IMR-90 (cell line): ENCODE data around the gene RAET1E. TPM values are rescaled to one million over a fixed set of nuclear protein-coding genes. Genes with fewer than 3 reads are reported as not detected.

Experiments
- ATAC-seq: fragments of 200-7000 bp; cut with Tn5 transposase; 2 replicates; pipeline ENCODE4 v1.9.1; 2020; ENCODE audit warnings: low read depth, mild to moderate bottlenecking, moderate library complexity
- BruUV-seq: library from RNA; stranded (reverse); fragments of 400-500 nt; replicated peaks from 2 replicates; lab custom pipeline; 2021; lab: Mats Ljungman, UMichigan
- CTCF ChIA-PET: fragments of 300-600 bp; formaldehyde crosslinking; extraction: SDS; loops from one replicate; lab custom pipeline; 2021; ENCODE audit warnings: antibody characterized with exemption; lab: Yijun Ruan, JAX
- POLR2A ChIA-PET: fragments of 300-600 bp; sonication (Branson Sonifier 250); formaldehyde crosslinking; loops from one replicate; lab custom pipeline; 2022; ENCODE audit warnings: antibody characterized with exemption; ENCODE audit not compliant: unreplicated experiment; lab: Charles Lee
- DNase-seq: peaks from one replicate; pipeline ENCODE4 v3.0.0; 2013
- H2AFZ ChIP-seq: replicated peaks from 2 replicates; pipeline ENCODE3; 2013; ENCODE audit warnings: low read length, mild to moderate bottlenecking; ENCODE audit not compliant: poor library complexity
- H2AK5ac ChIP-seq: 2 replicates; pipeline ENCODE4 v1.6.1; 2013; ENCODE audit warnings: low read depth, low read length, inconsistent platforms
- H2AK9ac ChIP-seq: replicated peaks from 2 replicates; pipeline ENCODE3; 2013; ENCODE audit warnings: mild to moderate bottlenecking, low read depth, low read length, moderate library complexity; ENCODE audit not compliant: poor library complexity
- H2BK120ac ChIP-seq: 2 replicates; pipeline ENCODE4 v1.6.1; 2013; ENCODE audit warnings: low read depth, low read length, inconsistent platforms
- H2BK15ac ChIP-seq: 3 replicates; pipeline ENCODE4 v1.6.1; 2013; ENCODE audit warnings: low read depth, low read length, inconsistent platforms
- H2BK20ac ChIP-seq: 2 replicates; pipeline ENCODE4 v1.6.1; 2013; ENCODE audit warnings: low read depth, mild to moderate bottlenecking, inconsistent platforms, low read length, moderate library complexity
- H2BK5ac ChIP-seq: 2 replicates; pipeline ENCODE4 v1.6.1; 2013; ENCODE audit warnings: mild to moderate bottlenecking, low read depth, low read length, inconsistent platforms; ENCODE audit not compliant: poor library complexity, severe bottlenecking
- H3K14ac ChIP-seq: replicated peaks from 2 replicates; pipeline ENCODE4 v1.6.1; 2013; ENCODE audit warnings: low read depth, low read length, inconsistent platforms
- H3K18ac ChIP-seq: 2 replicates; pipeline ENCODE4 v1.6.1; 2013; ENCODE audit warnings: low read depth, low read length, control low read depth
- H3K23ac ChIP-seq: 2 replicates; pipeline ENCODE4 v1.6.1; 2013; ENCODE audit warnings: low read depth, low read length, inconsistent platforms
- H3K27ac ChIP-seq: 2 replicates; pipeline ENCODE4 v1.5.1; 2013; ENCODE audit warnings: mild to moderate bottlenecking, control low read depth, low read length; ENCODE audit not compliant: insufficient read depth
- H3K27me3 ChIP-seq: 2 replicates; pipeline ENCODE4 v1.6.1; 2013; ENCODE audit warnings: low read length; ENCODE audit not compliant: control insufficient read depth, insufficient read depth
- H3K36me3 ChIP-seq: 2 replicates; pipeline ENCODE4 v1.6.1; 2013; ENCODE audit warnings: low read length, mixed read lengths; ENCODE audit not compliant: control insufficient read depth, insufficient read depth
- H3K4ac ChIP-seq: 2 replicates; pipeline ENCODE4 v1.6.1; 2013; ENCODE audit warnings: low read depth, low read length, inconsistent platforms
- H3K4me1 ChIP-seq: 2 replicates; pipeline ENCODE4 v1.6.1; 2013; ENCODE audit warnings: low read length, mixed read lengths; ENCODE audit not compliant: control insufficient read depth, insufficient read depth
- H3K4me2 ChIP-seq: 2 replicates; pipeline ENCODE4 v1.6.1; 2013; ENCODE audit warnings: low read depth, mild to moderate bottlenecking, control low read depth, low read length, moderate library complexity
- H3K4me3 ChIP-seq: 2 replicates; pipeline ENCODE4 v1.5.1; 2013; ENCODE audit warnings: low read depth, mild to moderate bottlenecking, control low read depth, low read length, moderate library complexity; ENCODE audit not compliant: insufficient read depth
- H3K56ac ChIP-seq: 2 replicates; pipeline ENCODE4 v1.6.1; 2013; ENCODE audit warnings: low read length, inconsistent platforms; ENCODE audit not compliant: insufficient read depth; ENCODE audit errors: extremely low read depth
- H3K79me1 ChIP-seq, 2 experiments: 2 replicates each; pipeline ENCODE4 v1.6.1; 2013; ENCODE audit warnings: low read length in 2 of 2, inconsistent platforms in 1 of 2, low read depth in 1 of 2
- H3K9ac ChIP-seq: 2 replicates; pipeline ENCODE4 v1.6.1; 2013; ENCODE audit warnings: low read depth, low read length, control low read depth
- H3K9me1 ChIP-seq: 2 replicates; pipeline ENCODE4 v1.6.1; 2013; ENCODE audit warnings: low read length, inconsistent platforms; ENCODE audit not compliant: insufficient read depth
- H3K9me3 ChIP-seq: 2 replicates; pipeline ENCODE4 v1.6.1; 2013; ENCODE audit warnings: low read length; ENCODE audit not compliant: control insufficient read depth, insufficient read depth
- H4K20me1 ChIP-seq: 2 replicates; pipeline ENCODE4 v1.6.1; 2013; ENCODE audit warnings: low read length, inconsistent platforms; ENCODE audit not compliant: insufficient read depth
- H4K5ac ChIP-seq: 2 replicates; pipeline ENCODE4 v1.6.1; 2013; ENCODE audit warnings: mild to moderate bottlenecking, low read depth, low read length, control low read depth
- H4K8ac ChIP-seq, 2 experiments: 2 replicates each; pipeline ENCODE4 v1.6.1; 2013; ENCODE audit warnings: low read depth in 2 of 2, low read length in 2 of 2, control low read depth in 1 of 2, inconsistent platforms in 1 of 2
- H4K91ac ChIP-seq: 2 replicates; pipeline ENCODE4 v1.6.1; 2013; ENCODE audit warnings: low read depth, low read length, inconsistent platforms; ENCODE audit not compliant: insufficient read depth
- BHLHE40 ChIP-seq: fragments of 150-350 bp; IDR thresholded peaks from 2 replicates; pipeline ENCODE4 v1.6.1; 2016; ENCODE audit warnings: mild to moderate bottlenecking, low read depth, low read length
- CHD1 ChIP-seq: IDR thresholded peaks from 2 replicates; pipeline ENCODE4 v1.6.1; 2012; ENCODE audit warnings: low read depth, low read length, improper control_type of control experiment
- MAFK ChIP-seq: IDR thresholded peaks from 2 replicates; pipeline ENCODE4 v1.6.1; 2012; ENCODE audit warnings: low read depth, low read length, improper control_type of control experiment
- MAZ ChIP-seq: IDR thresholded peaks from 2 replicates; pipeline ENCODE4 v1.6.1; 2012; ENCODE audit warnings: low read depth, mild to moderate bottlenecking, low read length, improper control_type of control experiment, moderate library complexity, borderline replicate concordance
- NFE2L2 ChIP-seq: fragments of 150-350 bp; IDR thresholded peaks from 2 replicates; pipeline ENCODE4 v1.6.1; 2016; ENCODE audit warnings: low read depth, mild to moderate bottlenecking, low read length
- RAD21 ChIP-seq: IDR thresholded peaks from 2 replicates; pipeline ENCODE4 v1.6.1; 2012; ENCODE audit warnings: low read length, improper control_type of control experiment
- RFX5 ChIP-seq: IDR thresholded peaks from 2 replicates; pipeline ENCODE4 v1.8.0; 2012; ENCODE audit warnings: low read depth, mild to moderate bottlenecking, low read length, moderate library complexity
- SMC3 ChIP-seq: fragments of 150-350 bp; IDR thresholded peaks from 2 replicates; pipeline ENCODE4 v1.6.1; 2016; ENCODE audit warnings: low read depth, mild to moderate bottlenecking, antibody characterized with exemption, low read length, moderate library complexity
- WGBS, 2 experiments: methylation state at CpG; one replicate each; pipeline versions ENCODE4 v1.1.5 to v1.1.7; 2013; ENCODE audit warnings: missing lambda C conversion rate in 2 of 2; ENCODE audit not compliant: insufficient read length in 1 of 2; ENCODE audit errors: extremely low coverage in 2 of 2; 5-methylcytosine and 5-hydroxymethylcytosine counted together
- dilution Hi-C: fragments of 300-500 bp; cut with HindIII; formaldehyde crosslinking; loops from one replicate; pipeline ENCODE4 v1.14.3; 2018; ENCODE audit warnings: low sequenced_read_pairs; ENCODE audit not compliant: unreplicated experiment
- in situ Hi-C: fragments of 300-500 bp; cut with MboI; formaldehyde crosslinking; loops from 3 replicates; pipeline ENCODE4 v1.14.3; 2019; ENCODE audit warnings: low sequenced_read_pairs, inconsistent platforms, mixed read lengths
- intact Hi-C: fragments of 100-400 bp; cut with micrococcal nuclease; formaldehyde crosslinking; loops from 2 replicates; pipeline ENCODE4 v1.10.0; 2022
- polyA plus RNA-seq, 3 experiments: library from polyadenylated mRNA; depleted of rRNA; stranded (reverse); fragments of >200 nt; gene quantifications; 2 replicates each; pipeline ENCODE4 v1.2.3, GENCODE V29; 2012; ENCODE audit warnings: low replicate concordance in 1 of 3
- total RNA-seq: library from RNA; depleted of rRNA; stranded (reverse); fragments of >200 nt; gene quantifications from 2 replicates; pipeline ENCODE4 v1.2.3, GENCODE V29; 2012
- TF ChIP-seq, protein P1 (sequence below): fragments of 150-350 bp; IDR thresholded peaks from 2 replicates; pipeline ENCODE4 v1.6.1; 2017; ENCODE audit warnings: mild to moderate bottlenecking, antibody characterized with exemption, low read length, low read depth
- TF ChIP-seq, protein P2 (sequence below): fragments of 150-350 bp; IDR thresholded peaks from 2 replicates; pipeline ENCODE4 v1.6.1; 2016; ENCODE audit warnings: low read depth, mild to moderate bottlenecking, low read length, moderate library complexity, borderline replicate concordance
- TF ChIP-seq, protein P3 (sequence below): conservative IDR thresholded peaks from 2 replicates; pipeline ENCODE4 v1.5.1; 2012; ENCODE audit warnings: mild to moderate bottlenecking, low read depth, low read length, improper control_type of control experiment

RAET1E gene
- total and polyA plus RNA-seq, 2 of the 4 experiments (the other 2 are of a cell fraction) = not detected

DNA sequence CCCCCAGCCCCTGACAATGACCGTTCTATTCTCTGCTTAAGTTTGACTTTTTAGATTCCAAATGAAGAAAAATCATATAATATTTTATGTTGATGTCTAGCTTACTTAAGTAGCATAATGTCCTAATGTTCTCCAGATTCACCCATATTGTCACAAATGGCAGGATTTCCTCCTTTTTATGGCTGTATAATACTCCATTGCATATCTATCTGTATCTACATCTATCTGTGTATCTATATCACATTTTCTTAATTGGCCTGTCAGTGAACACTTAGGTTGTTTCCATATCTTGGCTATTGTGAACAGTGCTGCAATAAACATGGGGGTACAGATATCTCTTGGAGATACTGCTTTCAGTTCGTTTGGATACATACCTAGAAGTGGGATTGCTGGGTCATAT is 26.7 kb downstream of the RAET1E start:
- H2BK20ac ChIP-seq = no peak overlapping the region
- H3K27ac ChIP-seq = no peak overlapping the region
- DNase-seq (no peak), ATAC-seq (no peak)
- no CpG with 5 or more reads among the region's 2 CpGs for WGBS, 2 experiments
- no peaks in the 10 kb centered on the region for H4K20me1 ChIP-seq
- no peak overlapping the region for H2AK9ac ChIP-seq
- no peak overlapping the region for H3K9ac ChIP-seq
- no peaks in the 10 kb centered on the region for H3K79me1 ChIP-seq
- H4K91ac ChIP-seq = no peak overlapping the region
- H3K23ac ChIP-seq = no peak overlapping the region
- H3K56ac ChIP-seq = no peak overlapping the region
- dilution Hi-C loops = no loop called here
- no peak overlapping the region for H2AK5ac ChIP-seq
- H3K36me3 ChIP-seq = no peaks in the 10 kb centered on the region
- H4K5ac ChIP-seq = no peak overlapping the region
- H2BK5ac ChIP-seq = no peak overlapping the region
- H3K9me3 ChIP-seq = no peaks in the 10 kb centered on the region
- ChIA-PET POLR2A (no interaction called here), CTCF (no interaction called here)
- H2AFZ ChIP-seq = no peak overlapping the region
- H3K4me1 ChIP-seq = peaks cover 3% of the 10 kb centered on the region; the same call in 1 of the 2 replicates
- no peak overlapping the region for H3K14ac ChIP-seq
- no peak overlapping the region for H3K18ac ChIP-seq
- no peak overlapping the region for H2BK15ac ChIP-seq
- BruUV-seq = no TSS peak
- H3K4me2 ChIP-seq = no peak overlapping the region
- no peak overlapping the region for H2BK120ac ChIP-seq
- TF ChIP-seq MAFK (no peak), NFE2L2 (no peak), RAD21 (no peak), SMC3 (no peak), RFX5 (no peak), MAZ (no peak), BHLHE40 (no peak), CHD1 (no peak)
- TF ChIP-seq, protein P1, sequence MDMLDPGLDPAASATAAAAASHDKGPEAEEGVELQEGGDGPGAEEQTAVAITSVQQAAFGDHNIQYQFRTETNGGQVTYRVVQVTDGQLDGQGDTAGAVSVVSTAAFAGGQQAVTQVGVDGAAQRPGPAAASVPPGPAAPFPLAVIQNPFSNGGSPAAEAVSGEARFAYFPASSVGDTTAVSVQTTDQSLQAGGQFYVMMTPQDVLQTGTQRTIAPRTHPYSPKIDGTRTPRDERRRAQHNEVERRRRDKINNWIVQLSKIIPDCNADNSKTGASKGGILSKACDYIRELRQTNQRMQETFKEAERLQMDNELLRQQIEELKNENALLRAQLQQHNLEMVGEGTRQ = no peak
- TF ChIP-seq, protein P2, sequence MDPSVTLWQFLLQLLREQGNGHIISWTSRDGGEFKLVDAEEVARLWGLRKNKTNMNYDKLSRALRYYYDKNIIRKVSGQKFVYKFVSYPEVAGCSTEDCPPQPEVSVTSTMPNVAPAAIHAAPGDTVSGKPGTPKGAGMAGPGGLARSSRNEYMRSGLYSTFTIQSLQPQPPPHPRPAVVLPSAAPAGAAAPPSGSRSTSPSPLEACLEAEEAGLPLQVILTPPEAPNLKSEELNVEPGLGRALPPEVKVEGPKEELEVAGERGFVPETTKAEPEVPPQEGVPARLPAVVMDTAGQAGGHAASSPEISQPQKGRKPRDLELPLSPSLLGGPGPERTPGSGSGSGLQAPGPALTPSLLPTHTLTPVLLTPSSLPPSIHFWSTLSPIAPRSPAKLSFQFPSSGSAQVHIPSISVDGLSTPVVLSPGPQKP = no peak
- TF ChIP-seq, protein P3, sequence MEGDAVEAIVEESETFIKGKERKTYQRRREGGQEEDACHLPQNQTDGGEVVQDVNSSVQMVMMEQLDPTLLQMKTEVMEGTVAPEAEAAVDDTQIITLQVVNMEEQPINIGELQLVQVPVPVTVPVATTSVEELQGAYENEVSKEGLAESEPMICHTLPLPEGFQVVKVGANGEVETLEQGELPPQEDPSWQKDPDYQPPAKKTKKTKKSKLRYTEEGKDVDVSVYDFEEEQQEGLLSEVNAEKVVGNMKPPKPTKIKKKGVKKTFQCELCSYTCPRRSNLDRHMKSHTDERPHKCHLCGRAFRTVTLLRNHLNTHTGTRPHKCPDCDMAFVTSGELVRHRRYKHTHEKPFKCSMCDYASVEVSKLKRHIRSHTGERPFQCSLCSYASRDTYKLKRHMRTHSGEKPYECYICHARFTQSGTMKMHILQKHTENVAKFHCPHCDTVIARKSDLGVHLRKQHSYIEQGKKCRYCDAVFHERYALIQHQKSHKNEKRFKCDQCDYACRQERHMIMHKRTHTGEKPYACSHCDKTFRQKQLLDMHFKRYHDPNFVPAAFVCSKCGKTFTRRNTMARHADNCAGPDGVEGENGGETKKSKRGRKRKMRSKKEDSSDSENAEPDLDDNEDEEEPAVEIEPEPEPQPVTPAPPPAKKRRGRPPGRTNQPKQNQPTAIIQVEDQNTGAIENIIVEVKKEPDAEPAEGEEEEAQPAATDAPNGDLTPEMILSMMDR = no peak
- H3K4me3 ChIP-seq = no peak overlapping the region
- in situ Hi-C loops = no loop called here
- no peak overlapping the region for H3K4ac ChIP-seq
- intact Hi-C loops = no loop called here
- H4K8ac ChIP-seq = no peak overlapping the region
- H3K9me1 ChIP-seq = no peaks in the 10 kb centered on the region
- H3K27me3 ChIP-seq = no peaks in the 10 kb centered on the region
